Colonic mucosa (tissue), 4 donors: ENCODE results near the gene EPRS1. TPM values are rescaled to one million over a fixed set of nuclear protein-coding genes. Genes with fewer than 3 reads are reported as not detected.
A peak's percentile ranks its signal among the peaks of the same experiment; 100 is the strongest.
"Not testable (repeated sequence)": the region's sequence is repeated elsewhere in the genome, so short reads cannot be mapped to it uniquely, and the experiment has no call there.

Experiments used
- DNase-seq: peaks from one replicate; pipeline ENCODE4 v3.0.0-alpha.2; 2020
- H3K27ac ChIP-seq: fragments of 200-600 bp; one replicate; pipeline ENCODE4 v1.8.0; 2021
- H3K27me3 ChIP-seq: fragments of 200-600 bp; one replicate; pipeline ENCODE4 v1.8.0; 2021
- H3K36me3 ChIP-seq: fragments of 200-600 bp; one replicate; pipeline ENCODE4 v1.8.0; 2021
- H3K4me1 ChIP-seq: fragments of 200-600 bp; one replicate; pipeline ENCODE4 v1.8.0; 2021; ENCODE audit warnings: mild to moderate bottlenecking
- H3K4me3 ChIP-seq: fragments of 200-600 bp; one replicate; pipeline ENCODE4 v1.8.0; 2021
- H3K9ac ChIP-seq, 2 donors: one replicate each; pipeline ENCODE4 v1.7.0; 2013; ENCODE audit warnings: control low read depth in 2 of 2, low read depth in 2 of 2, low read length in 2 of 2
- H3K9me3 ChIP-seq: fragments of 200-600 bp; one replicate; pipeline ENCODE4 v1.8.0; 2021
- intact Hi-C: fragments of 100-400 bp; cut with DNase I; formaldehyde crosslinking; loops from one replicate; pipeline ENCODE4 v1.14.1; 2022
- total RNA-seq, 2 donors: library from RNA; stranded (reverse); fragmentation: NEBNext Ultra II Directional in 1 of 2; extraction: Animal tissue kit (Norgen Biotek cat#: 25700) in 1 of 2; gene quantifications; one replicate each; pipeline ENCODE4 v1.2.1, GENCODE V29; 2021
- TF ChIP-seq, protein P1 (sequence below): fragments of 200-600 bp; IDR thresholded peaks from one replicate; pipeline ENCODE4 v1.8.0; 2022; ENCODE audit warnings: antibody characterized with exemption, mild to moderate bottlenecking
- donor health status: healthy.
- donor health status: DM: no; HTN: no; CAD: no.
- donor health status: DM: no; HTN: no; CAD: no.

The EPRS1 gene
- total RNA-seq, 2 donors from 2014 or later = 78.8 to 124 TPM

DNA sequence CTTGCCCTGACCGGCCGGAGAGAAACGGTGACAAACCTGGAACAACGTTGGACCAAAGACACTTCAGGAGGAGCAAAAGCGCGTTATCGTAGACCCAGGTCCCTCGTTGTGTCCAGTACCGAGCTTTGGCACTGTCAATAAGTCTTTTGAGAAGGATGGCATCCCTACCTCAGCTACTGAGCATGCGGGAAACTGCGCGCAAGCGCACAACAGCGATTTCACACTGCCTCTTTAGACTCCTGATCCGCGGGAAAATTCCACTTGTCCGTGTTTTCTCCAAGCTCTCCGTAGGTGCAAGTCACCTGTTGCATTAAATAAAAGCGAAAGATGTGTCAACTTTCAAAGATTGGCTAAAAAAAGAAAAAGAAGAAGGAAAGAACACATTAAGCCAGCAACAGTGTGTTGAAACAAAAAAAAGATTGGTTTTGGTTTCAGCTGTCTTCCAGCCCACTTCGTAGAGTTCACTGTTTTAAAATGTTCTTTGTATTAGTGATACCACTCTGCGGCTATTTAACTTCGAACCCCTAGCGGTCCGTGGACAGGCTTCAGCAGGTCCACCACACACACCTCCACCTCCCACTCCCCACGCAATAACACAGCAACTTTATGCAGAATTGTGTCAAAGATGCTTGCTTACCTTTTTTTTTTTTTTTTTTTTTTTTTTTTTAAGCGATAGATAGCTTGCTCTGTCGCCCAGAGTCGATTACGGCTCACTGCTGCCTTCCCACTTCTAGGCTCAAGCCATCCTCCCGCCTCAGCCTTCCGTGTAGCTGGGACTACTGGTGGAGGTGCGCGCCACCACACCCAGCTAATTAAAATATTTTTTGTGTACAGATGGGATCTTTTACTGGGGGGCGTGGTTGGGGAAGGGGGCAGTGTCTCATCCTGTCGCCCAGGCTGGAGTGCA lies 43.6 kb upstream of the EPRS1 start, which contains the start of gene BPNT1:
TSS of gene BPNT1 (minus strand) at position 139 of the 907 bp plus-strand sequence. CDS start 9,942 bp downstream, outside the sequence.
- H3K4me1 ChIP-seq = peaks cover under 1% of the 10 kb centered on the region
- H3K4me3 ChIP-seq = peak within 1 kb of the TSS; percentile 51
- no peaks in the 10 kb centered on the region for H3K27me3 ChIP-seq
- H3K9ac ChIP-seq = peak within 1 kb of the TSS; percentile 39 to 84
- no peaks in the 10 kb centered on the region for H3K9me3 ChIP-seq
- no peaks in the 10 kb centered on the region for H3K36me3 ChIP-seq
- TF ChIP-seq, protein P1, sequence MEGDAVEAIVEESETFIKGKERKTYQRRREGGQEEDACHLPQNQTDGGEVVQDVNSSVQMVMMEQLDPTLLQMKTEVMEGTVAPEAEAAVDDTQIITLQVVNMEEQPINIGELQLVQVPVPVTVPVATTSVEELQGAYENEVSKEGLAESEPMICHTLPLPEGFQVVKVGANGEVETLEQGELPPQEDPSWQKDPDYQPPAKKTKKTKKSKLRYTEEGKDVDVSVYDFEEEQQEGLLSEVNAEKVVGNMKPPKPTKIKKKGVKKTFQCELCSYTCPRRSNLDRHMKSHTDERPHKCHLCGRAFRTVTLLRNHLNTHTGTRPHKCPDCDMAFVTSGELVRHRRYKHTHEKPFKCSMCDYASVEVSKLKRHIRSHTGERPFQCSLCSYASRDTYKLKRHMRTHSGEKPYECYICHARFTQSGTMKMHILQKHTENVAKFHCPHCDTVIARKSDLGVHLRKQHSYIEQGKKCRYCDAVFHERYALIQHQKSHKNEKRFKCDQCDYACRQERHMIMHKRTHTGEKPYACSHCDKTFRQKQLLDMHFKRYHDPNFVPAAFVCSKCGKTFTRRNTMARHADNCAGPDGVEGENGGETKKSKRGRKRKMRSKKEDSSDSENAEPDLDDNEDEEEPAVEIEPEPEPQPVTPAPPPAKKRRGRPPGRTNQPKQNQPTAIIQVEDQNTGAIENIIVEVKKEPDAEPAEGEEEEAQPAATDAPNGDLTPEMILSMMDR = no peak
- H3K27ac ChIP-seq = peak within 1 kb of the TSS; percentile 69
- DNase-seq = peak; percentile 99
- intact Hi-C loops = loop anchor here (10.0 kb wide), 1 partner anchor 45 kb away; the partner anchor contains the start of gene EPRS1

DNA sequence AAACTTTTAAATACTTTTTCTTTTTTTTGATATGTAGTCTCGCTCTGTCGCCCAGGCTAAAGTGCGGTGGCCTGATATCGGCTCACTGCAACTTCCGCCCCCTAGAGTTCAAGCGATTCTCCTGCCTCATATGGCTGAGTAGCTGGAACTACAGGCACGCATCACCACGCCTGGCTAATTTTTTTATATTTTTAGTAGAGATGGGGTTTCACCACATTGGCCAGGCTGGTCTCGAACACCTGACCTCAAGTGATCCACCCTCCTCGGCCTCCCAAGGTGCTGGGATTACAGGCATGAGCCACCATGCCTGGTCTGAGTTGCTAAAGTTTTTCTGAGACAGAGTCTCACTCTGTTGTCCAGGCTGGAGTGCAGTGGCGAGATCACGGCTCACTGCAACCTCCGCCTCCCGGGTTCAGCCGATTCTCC lies 40.0 kb upstream of the EPRS1 start:
- H3K4me1 ChIP-seq, DNase-seq, H3K9ac ChIP-seq, H3K4me3 ChIP-seq, intact Hi-C loops, H3K36me3 ChIP-seq, H3K27me3 ChIP-seq, H3K9me3 ChIP-seq, H3K27ac ChIP-seq: not testable (repeated sequence)

DNA sequence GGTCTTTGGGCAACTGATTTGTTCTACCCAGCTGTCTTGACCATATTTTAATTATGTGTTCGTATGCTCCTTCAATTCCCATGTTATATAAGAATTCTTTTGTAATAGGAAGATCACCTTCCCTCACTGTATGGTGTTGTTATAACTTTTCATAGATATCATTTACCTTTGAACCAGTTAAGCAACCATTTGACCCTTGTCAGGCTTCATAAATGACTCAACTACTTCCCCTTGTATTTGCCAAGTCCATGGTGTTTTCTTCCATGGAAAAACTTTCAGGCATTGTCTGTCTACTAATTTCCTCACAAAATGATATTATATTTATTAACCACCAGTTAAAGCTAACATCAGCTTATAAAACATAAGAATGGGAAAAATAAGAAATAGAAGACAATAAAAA lies 38.2 kb upstream of the EPRS1 start:
- Histone ChIP-seq H3K27me3 (no peaks in the 10 kb centered on the region), H3K9ac (no peak overlapping the region), H3K9me3 (no peaks in the 10 kb centered on the region), H3K27ac (peak overlapping the region; percentile 32), H3K36me3 (no peaks in the 10 kb centered on the region), H3K4me3 (no peak overlapping the region), H3K4me1 (no peaks in the 10 kb centered on the region)
- intact Hi-C loops = no loop called here
- TF ChIP-seq, protein P1 = no peak
- no peak for DNase-seq

DNA sequence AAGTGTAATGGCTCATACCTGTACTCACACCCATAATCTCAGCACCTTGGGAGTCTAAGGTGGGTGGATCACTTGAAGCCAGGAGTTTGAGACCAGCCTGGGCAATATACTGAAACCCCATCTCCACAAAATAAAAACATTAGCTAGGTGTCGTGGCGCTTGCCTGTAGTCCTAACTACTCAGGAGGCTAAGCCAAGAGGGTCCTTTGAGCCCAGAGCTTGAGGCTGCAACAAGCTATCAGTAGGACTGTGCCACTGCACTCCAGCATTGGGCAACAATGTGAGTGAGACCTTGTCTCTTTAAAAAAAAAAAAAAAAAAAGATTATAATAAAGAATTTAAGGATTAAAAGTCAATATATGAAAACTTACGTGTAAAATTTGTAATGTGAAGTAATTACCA lies 31.6 kb upstream of the EPRS1 start:
- DNase-seq = no peak
- H3K4me3 ChIP-seq = no peak overlapping the region
- no peaks in the 10 kb centered on the region for H3K27me3 ChIP-seq
- H3K27ac ChIP-seq = no peak overlapping the region
- intact Hi-C loops = no loop called here
- peaks cover 5% of the 10 kb centered on the region for H3K36me3 ChIP-seq
- TF ChIP-seq, protein P1 = no peak
- no peaks in the 10 kb centered on the region for H3K9me3 ChIP-seq
- no peak overlapping the region for H3K9ac ChIP-seq
- no peaks in the 10 kb centered on the region for H3K4me1 ChIP-seq

DNA sequence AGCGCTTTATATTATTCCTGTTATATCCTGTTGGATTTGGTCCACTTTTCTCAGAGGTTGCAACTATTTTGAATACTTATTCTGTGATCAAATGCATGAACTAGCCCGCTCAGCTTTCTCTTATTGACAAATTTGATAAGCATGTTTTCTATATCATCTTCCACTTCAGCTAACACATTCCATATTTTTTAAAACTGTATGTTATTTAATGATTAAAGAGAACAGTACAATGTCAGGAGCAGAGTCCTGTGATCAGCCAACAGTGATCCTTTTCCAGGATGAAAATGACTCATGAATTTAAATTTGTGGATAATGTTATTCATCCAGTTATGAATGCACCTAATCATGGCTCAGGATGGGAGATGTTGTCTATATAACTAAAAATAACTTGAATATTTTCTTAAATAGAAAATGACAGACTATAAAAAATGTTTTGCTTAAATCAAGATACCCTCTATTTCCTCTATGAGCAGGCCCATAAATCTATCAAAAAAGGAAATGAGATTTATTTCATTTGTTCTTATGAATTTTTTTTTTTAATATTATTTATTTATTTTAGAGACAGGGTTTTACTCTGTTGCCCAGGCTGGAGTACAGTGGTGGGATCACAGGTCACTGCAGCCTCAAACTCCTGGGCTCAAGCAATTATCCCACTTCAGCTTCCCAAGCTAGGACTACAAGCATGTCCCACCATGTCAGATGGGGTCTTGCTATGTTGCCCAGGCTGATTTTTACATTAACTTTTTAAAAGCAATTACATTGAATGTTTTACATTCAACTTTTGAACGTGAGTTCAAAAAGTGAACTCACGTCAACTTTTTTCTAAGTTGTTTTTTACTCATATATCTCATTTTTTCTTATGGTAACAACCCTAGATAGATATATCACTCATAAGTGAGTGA lies 30.8 kb upstream of the EPRS1 start:
- intact Hi-C loops = no loop called here
- DNase-seq = no peak
- Histone ChIP-seq H3K27me3 (no peaks in the 10 kb centered on the region), H3K9me3 (no peaks in the 10 kb centered on the region), H3K27ac (no peak overlapping the region), H3K9ac (no peak overlapping the region), H3K4me1 (no peaks in the 10 kb centered on the region), H3K36me3 (peaks cover 5% of the 10 kb centered on the region), H3K4me3 (no peak overlapping the region)
- TF ChIP-seq, protein P1 = no peak
